Prostate gland (tissue), 2 donors: Measurements from ENCODE around the gene NOD2.

Source experiments
- CTCF ChIP-seq, 4 experiments: fragments of 200-600 bp in 2 of 4; fragments of 450-650 bp in 2 of 4; sonication (generic) in 2 of 4; IDR thresholded peaks; 1 replicate in 3 of 4; 2 replicates in 1 of 4; pipeline ENCODE4 v1.5.1; 2016 to 2019; ENCODE audit warnings: antibody characterized with exemption in 4 of 4, mild to moderate bottlenecking in 2 of 4, moderate library complexity in 2 of 4
- POLR2A ChIP-seq: fragments of 450-650 bp; IDR thresholded peaks from one replicate; pipeline ENCODE4 v1.6.1; 2016; ENCODE audit warnings: antibody characterized with exemption, mild to moderate bottlenecking

- no peak for TF ChIP-seq CTCF (IDR thresholded peaks at IDR 0.05)
- no peak for TF ChIP-seq POLR2A
Observed at GRCh38 chr16:50737420-50737959, 44.1 kb downstream of the NOD2 start.
